Stimulated activated CD8-positive, alpha-beta memory T cell treated with anti-CD3 and anti-CD28 coated beads, Interleukin-4, amount 100 ng/mL, for 4 hours (primary cell): Measurements from ENCODE around the gene KPNA3.
A peak's percentile ranks its signal among the peaks of the same experiment; 100 is the strongest.
"Not testable (repeated sequence)": the region's sequence is repeated elsewhere in the genome, so short reads cannot be mapped to it uniquely, and the experiment has no call there.

Experiments
- DNase-seq, 2 donors: peaks; one replicate each; pipeline ENCODE4 v3.0.0-alpha.2; 2020; ENCODE audit warnings: low read depth in 2 of 2, low spot score in 1 of 2

Gene KPNA3

DNA sequence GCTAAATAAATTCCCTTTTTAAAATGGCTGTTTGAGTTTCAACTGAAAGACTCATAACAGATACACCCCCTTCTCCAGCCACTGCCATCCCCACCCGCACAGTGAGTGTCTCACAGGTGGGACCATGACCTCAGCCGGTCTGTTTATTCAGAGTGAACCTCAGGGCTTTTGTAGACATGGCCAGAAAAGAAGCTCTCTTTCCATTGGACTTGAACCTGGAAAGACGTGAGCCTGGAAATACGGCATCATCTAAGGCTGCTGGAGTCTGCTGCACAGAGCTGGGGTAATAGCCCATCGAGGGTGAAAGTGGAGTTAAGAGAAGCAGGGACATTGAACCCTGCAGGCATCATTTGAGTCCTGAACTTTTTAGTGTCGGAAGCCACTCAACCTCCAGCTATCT lies 15.2 kb upstream of the KPNA3 start:
- DNase-seq = no peak

DNA sequence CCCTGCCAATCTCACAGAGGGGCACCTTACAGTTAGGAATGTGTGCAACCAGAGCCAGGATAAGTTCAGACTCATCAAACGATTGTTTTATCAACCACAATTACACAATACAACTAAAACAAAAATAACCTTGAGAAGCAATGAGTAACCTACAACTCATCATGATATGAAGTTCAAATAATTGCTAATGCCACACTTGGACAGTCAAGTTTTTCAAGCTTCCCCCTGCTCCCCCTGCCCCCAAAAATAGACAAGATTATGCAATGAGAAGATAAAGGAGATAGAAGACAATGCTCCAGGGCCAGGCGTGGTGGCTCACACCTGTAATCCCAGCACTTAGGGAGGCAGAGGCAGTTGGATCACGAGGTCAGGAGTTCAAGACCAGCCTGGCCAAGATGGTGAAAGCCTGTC lies 13.6 kb upstream of the KPNA3 start:
- no peak for DNase-seq

DNA sequence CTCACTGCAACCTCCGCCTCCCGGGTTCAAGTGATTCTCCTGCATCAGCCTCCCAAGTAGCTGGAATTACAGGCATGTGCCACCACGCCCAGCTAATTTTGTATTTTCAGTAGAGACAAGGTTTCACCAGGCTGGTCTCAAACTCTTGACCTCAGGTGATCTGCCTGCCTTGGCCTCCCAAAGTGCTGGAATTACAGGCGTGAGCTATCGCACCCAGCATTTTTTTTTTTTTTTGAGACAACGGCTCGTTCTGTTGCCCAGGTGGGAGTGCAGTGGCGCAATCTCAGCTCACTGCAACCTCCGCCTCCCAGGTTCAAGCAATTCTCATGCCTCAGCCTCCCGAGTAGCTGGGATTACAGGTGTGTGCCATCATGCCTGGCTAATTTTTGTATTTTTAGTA lies 10.6 kb upstream of the KPNA3 start:
- not testable (repeated sequence) for DNase-seq

DNA sequence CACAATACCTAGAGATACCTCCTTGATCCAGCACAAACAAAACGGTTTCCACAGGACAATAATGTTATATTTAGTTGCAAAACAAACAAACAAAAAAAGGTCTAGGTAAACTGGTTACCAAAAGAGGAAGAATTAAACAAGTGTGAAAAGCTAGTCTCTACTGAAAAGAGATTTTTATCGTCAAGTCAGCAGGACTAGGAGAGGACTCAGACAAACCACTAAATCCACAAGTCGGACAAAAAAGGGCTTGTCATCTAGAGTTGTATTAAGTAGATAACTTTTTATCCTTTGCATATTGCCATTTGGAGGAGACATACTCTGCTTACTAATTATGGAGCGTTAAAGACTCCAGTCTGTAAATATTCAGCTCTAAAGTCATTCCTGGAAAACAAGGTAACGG lies 9.9 kb upstream of the KPNA3 start:
- no peak for DNase-seq

DNA sequence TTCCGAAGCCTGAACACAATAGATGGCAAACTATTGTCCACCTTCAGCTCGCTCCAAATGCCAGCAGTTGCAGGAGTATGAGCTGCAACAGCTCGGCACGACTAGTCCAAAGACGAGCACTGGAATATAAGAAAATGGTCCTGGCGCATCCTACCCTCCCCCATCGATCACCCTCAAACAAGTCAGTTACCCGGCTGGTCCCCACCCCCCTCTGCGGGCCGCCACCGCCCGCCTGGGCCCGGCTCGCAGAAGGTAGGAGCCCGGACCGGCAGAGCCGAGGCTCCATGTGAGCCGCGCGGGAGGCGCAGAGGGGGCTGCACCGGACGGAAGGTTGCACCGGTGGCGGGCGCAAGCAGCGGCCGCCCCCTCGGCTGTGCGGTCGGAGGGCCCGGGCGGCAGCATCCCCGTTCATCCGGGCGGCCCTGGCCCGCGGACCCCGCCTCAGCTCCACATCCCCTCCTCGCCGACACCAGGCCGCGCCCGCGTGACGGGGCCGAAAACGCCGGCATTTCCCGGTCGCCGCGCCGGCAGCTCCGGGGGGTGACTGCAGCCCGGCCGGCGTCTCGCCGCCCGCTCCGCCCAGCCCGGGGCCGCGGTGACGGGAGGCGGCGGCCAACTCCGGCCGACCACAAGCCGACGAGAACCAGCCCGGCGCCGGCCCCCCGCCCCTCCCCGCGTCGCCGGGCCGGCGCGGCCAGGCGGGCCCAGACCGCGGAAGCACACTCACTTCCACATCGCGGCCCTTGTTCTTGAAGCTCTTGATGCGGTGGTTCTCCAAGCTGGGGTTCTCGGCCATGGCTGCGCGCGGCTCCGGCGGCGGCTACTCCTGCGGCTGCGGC lies 552 bp downstream of the KPNA3 start:
- DNase-seq = peak in 1 of 2 donors; percentile 15

DNA sequence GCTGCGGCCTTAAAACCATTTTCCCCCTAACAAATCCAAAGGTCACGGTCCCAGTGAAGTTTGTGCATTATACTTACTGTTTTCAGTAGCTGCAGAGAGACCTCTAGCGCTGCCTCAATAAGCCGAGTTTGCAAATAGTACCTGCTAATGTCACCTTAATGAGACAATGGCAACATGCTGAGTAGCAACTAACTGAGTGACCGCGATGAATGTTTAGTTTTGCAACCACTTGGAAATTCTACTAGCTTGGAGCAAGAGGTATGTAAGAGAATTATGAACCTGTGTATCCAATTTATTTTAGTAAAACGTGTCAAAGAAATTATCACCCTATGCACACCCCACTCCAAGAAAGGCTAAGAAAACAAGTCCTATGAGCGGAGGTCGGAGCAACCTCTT lies 1.2 kb downstream of the KPNA3 start:
- no peak for DNase-seq

DNA sequence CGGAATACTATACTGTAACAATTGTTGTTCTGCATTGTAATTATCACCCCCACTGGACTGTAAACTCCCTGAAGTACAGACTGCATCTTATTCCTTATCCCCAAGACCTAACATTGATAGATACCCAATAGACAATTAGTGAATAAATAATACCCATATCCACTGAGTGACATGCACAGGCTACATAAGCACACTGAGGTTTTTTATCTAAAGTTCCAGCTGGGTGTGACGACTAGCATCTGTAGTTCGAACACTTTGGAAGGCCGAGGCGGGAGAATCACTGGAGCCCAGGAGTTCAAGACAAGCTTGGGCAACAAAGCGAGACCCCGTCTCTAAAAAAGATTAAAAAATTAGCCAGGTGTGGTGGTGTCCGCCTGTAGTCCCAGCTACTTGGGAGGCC lies 2.5 kb downstream of the KPNA3 start:
- no peak for DNase-seq

DNA sequence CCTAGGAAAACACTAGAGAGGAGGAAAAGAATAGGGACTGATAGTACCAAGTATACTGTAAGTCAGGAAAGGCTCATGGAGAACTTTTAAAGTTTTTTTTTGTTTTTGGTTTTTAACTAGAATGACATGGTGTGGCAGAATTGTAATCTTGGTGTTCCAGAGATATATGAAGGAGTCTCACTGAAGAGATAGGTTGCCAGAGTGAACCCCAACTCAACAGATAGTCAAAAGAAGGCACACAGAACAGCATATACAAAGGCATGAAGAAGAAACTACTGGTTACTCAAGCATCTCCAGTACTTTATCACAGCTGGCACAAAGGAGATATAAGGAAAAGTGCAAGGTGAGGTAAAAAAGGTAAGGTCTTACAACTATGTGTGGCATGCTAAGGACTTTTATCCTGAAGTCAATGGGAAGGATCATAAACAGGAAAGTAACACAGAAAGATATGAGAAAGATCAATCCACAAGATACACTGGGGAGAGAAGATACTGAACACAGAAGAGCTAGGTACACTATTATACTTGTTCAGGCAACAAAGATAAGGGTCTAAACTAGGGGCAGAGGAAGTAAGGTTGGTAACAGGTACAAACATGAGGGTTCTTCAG lies 6.0 kb downstream of the KPNA3 start:
- DNase-seq = no peak

DNA sequence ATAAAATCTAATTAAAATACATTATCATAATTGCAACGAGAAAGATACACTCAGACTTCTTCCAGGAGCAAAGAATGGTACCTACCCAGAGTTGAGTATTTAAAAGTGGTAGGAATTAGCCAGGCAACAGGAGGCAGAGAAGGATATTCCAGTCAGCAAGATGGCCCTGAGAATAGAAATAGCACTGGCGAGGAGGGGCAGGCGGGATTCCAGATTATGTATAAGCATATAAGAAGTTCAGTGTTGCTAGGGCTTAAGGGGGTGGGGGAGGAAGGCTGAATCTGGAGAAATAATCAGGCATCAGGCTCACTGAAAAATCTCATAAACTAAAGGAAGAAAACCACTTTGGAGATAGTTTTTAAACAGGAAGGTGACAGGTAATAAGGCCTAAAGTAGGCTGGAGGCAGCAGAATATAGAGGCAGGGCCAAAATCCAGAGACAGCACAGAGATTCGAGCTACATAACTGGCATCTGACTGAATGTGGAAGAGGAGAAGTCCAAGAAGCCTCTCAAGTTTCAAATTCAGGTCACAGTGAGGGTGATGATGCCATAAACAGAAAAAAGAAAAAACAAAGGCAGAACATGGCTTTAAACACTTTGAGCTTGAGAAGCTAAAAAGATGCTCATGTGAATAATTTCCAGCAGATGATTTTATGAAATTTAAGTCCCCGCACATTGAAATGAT lies 7.5 kb downstream of the KPNA3 start:
- no peak for DNase-seq

DNA sequence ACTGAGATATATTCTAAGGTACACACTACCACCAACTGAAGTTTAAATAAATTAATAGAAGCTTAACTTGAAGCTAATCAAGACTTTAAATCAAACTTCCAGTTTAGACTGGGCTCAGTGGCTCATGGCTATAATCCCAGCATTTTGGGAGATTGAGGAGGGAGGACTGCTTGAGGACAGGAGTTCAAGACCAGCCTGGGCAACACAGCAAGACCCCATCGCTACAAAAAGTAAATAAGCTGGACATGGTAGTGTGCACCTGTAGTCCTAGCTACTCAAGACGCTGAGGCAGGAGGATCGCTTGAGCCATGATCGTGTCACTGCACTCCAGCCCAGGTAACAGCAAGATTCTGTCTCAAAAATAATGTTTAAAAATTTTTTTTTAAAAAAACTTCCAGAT lies 8.6 kb downstream of the KPNA3 start:
- no peak for DNase-seq

DNA sequence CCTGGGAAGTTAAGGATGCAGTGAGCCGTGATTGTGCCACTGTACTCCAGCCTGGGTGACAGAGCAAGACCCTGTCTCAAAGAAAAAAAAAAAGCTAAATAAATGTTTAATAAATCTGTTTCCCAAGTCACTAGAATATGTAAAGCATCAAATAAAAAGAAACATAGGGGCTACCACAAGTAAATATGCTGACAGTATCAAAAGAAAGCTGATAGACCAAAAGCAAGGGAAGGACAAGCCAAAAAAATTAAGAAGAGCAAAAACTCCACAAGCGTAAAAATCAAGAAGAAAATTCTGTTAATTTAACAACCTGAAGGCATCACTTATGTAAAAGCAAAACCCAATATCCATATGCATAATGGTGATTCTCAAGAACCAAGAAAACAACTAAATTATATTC lies 9.7 kb downstream of the KPNA3 start:
- no peak for DNase-seq

DNA sequence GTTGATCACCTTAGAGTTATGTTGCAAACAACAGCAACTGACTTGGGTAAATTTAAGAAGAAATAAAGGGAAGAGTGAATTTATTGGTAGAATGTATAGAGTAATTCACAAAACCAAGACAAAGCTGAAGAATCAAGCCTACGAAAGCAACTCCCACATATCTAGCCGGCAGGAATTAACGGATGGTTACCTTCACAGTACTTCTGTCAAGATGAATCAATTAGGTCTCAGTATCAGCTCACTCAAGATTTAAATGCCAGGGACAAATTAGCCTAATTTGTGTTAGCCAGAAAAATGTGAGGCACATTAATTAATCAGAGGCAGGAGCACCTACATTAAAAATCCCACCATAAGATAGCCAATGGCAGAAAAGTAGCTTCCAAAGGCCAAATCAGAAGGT lies 10.7 kb downstream of the KPNA3 start:
- DNase-seq = no peak

DNA sequence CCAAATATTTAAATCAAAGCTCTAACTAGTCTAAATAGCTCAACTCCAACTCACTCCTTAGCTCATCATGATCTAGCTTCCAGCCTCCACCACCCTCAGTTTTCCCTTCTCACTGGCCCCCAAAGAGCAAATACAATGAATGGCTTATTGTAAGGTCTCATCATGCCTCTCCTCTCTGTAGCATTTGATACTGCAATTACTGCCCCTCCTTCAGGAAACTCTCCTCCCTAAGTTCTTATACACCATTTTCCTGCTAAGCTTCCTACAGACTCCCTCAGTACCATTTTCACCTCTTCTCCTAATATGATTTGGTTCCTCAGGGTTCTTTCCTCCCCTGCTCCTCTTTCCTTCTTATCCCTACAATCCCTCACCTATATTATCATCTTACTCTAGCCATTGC lies 12.8 kb downstream of the KPNA3 start:
- no peak for DNase-seq

DNA sequence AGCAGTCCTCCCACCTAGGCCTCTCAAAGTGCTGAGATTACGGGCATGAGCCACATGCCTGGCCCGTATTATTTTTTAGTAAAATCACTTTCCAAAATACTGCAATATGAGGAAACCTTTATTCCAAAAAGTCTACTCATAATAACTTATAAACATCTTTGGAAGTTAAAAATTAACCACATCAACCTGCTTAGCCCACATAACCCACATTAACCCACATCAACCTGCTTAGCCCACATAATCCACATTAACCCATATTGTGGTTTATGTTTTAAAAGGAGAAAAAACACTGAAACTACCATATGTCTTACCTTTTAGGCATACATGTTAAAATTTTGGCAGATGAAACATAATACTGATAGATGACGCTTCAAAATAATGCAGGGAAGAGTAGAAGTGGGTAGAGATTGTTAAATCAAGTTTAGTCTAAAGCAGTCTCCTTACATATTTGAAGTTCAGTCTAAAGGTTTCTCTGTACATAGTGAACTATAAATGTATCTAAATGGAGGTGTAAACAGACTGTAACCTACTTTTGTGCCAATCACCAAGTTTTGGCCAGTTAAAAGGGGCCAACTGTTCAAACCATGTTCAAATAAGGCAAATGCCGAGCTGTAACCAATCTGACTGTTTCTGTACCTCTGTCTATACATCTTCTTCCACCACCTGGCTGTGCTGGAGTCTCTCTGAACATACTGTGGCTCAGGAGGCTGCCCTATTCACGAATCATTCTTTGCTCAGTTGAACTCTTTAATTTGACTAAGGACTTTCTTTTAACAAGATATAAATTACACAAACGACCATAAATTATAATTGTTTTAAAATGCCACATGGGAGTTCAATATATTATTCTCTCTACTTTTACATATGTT lies 14.5 kb downstream of the KPNA3 start:
- DNase-seq = no peak

DNA sequence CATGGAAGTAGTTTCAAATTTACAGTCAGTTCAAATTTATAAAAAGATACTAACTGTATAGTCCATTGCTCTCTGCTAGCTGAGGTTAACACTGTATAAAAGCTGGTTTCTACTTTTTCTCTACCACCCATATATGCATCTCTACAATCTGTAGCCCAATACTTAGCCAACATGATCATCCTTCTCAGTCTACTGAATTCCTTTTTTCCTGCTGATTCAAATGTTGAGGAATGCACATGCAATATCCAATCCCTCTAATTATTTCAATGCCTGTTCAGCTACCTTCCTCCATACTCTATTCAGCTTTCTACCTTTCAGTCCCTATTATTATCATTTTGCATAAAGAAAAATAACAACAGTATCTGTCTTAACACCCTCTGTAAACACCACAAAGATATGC lies 15.6 kb downstream of the KPNA3 start:
- DNase-seq = no peak

DNA sequence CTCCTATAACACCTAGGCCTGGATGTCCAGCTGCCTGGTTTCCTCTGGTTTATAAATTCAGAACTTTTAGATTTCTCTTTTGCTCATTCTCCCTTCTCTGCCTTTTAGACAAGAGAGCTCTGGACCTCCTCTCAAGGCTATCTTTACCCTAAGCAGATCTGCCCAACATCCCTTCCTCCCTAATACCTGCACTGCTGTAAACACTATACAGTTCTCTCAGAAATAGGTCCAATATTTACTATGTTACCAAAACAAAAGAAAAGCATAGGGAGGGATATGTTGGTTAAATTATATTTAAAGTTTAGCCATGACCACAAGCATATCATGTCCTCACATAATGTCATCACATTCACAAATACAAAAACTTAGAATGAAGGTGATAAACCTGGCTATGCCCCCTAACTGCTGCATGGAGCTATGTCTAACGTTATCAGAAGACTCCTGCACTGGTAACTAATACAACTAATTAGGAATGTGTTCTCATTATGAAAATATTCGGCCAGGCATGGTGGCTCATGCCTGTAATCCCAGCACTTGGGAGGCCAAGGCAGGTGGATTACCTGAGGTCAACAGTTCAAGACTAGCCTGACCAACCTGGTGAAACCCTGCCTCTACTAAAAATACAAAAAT lies 18.0 kb downstream of the KPNA3 start:
- DNase-seq = no peak

DNA sequence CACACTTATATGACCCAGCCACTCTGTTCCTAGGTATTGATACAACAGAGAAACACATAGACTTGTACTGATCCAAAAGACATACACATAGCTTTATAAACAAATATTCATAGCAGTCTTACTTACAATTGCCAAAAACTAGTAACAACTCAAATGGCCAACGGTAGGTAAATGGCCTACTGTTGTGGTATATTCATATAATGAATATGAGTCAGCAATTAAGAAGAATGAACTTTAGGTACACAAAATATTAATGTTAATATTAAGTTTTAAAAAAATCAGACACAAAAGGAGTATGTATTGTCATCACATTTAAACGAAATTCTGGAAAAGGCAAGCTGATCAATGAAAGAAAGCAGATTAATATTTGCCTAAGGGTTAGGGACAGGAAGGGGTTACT lies 19.7 kb downstream of the KPNA3 start:
- no peak for DNase-seq

DNA sequence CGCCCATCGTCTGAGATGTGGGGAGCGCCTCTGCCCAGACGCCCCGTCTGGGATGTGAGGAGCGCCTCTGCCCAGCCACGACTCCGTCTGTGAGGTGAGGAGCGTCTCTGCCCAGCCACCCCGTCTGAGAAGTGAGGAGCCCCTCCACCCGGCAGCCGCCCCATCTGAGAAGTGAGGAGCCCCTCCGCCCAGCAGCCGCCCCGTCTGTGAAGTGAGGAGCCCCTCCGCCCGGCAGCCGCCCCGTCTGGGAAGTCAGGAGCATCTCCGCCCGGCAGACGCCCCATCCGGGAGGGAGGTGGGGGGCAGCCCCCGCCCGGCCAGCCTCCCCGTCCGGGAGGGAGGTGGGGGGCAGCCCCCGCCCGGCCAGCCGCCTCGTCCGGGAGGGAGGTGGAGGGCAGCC lies 30.7 kb downstream of the KPNA3 start:
- DNase-seq = not testable (repeated sequence)

DNA sequence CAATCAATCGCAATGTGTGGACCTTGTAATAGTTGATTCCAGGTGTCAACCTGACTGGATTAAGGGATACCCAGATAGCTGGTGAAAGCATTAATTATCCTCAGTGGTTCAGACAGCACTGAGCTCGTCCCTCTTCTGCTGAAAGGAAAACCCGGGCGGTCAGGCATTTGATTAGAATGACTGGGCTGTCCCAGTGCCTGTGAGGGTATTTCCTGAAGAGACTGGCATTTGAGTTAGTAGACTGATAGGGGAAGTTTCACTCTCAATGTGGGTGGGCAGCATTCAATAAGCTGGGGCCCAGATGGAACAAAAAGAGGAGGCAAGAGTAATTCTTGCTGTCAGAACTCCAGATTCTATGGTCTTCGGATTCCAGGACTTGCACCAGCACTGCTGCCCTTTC lies 31.9 kb downstream of the KPNA3 start:
- DNase-seq = no peak

DNA sequence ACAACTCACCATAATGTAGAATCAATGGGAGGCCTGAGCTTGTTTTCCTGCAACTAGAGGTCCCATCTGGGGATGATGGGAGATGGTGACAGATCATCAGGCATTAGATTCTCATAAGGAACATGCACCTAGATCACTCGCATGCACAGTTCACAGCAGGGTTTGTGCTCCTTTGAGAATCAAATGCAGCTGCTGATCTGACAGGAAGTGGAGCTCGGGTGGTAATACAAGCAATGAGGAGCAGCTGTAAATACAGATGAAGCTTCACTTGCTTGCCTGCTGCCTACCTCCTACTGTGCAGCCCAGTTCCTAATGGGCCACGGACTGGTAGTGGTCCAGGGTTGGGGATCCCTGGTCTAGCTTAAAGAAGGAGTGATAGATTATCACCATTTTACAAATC lies 33.0 kb downstream of the KPNA3 start:
- no peak for DNase-seq

DNA sequence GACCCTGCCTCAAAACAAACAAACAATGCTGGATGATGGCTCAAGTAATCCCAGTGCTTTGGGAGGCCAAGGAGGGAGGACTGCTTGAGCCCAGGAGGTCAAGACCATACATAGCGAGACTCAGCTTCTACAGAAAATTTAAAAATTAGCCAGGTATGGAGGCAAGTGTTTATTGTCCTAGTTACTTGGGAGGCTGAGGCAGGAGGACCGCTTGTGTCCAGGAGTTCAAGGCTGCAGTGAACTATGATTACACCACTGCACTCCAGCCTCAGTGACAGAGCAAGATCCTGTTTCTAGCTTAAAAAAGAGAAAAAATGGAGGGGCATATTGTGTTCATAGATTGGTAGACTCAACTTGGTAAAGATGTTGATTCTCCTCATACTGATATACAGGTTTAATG lies 36.2 kb downstream of the KPNA3 start:
- no peak for DNase-seq
